Activated naive CD4-positive, alpha-beta T cell (primary cell): ENCODE data around the gene YWHAB.
"Not testable (repeated sequence)": the region's sequence is repeated elsewhere in the genome, so short reads cannot be mapped to it uniquely, and the experiment has no call there.

Experiments
- DNase-seq, 4 experiments: peaks; one replicate each; lab custom pipeline; 2025; lab: John Stamatoyannopoulos, UW

YWHAB gene

GRCh38 chr20:44885392-44886265, at the start of gene YWHAB:
Gene YWHAB, plus strand, starts transcription at chr20:44885705. Its CDS starts 15,829 bp downstream, at chr20:44901534.
- DNase-seq: peak; percentile 89 to 97 (median 94)

- no peak for DNase-seq
These were observed 48.8 kb upstream of the YWHAB start for GRCh38 chr20:44836601-44837120.

- no peak for DNase-seq
These were observed 47.6 kb upstream of the YWHAB start for GRCh38 chr20:44837946-44838345.

- no peak for DNase-seq
These were observed 47.0 kb upstream of the YWHAB start for GRCh38 chr20:44838521-44838920.

- DNase-seq: no peak
These were observed 46.0 kb upstream of the YWHAB start for GRCh38 chr20:44839481-44839880.

GRCh38 chr20:44840826-44841225, 44.7 kb upstream of the YWHAB start:
- no peak for DNase-seq

- DNase-seq: no peak
These were observed 43.5 kb upstream of the YWHAB start for GRCh38 chr20:44841955-44842354.

- no peak for DNase-seq
These were observed 41.6 kb upstream of the YWHAB start for GRCh38 chr20:44843876-44844275.

GRCh38 chr20:44848254-44849015, 37.1 kb upstream of the YWHAB start:
- DNase-seq: no peak

GRCh38 chr20:44849703-44850102, 35.8 kb upstream of the YWHAB start:
- no peak for DNase-seq

GRCh38 chr20:44850272-44850671, 35.2 kb upstream of the YWHAB start:
- DNase-seq: no peak

GRCh38 chr20:44850837-44851236, 34.7 kb upstream of the YWHAB start:
- DNase-seq: no peak

- DNase-seq: no peak
These were observed 34.0 kb upstream of the YWHAB start for GRCh38 chr20:44851545-44851944.

GRCh38 chr20:44856442-44856841, 29.1 kb upstream of the YWHAB start:
- no peak for DNase-seq

- no peak for DNase-seq
These were observed 28.6 kb upstream of the YWHAB start for GRCh38 chr20:44856856-44857448.

- no peak for DNase-seq
These were observed 26.7 kb upstream of the YWHAB start for GRCh38 chr20:44858606-44859360.

- no peak for DNase-seq
These were observed 23.9 kb upstream of the YWHAB start for GRCh38 chr20:44861531-44862006.

GRCh38 chr20:44862286-44862685, 23.2 kb upstream of the YWHAB start:
- DNase-seq: no peak

GRCh38 chr20:44863365-44864084, 22.0 kb upstream of the YWHAB start:
- not testable (repeated sequence) for DNase-seq

GRCh38 chr20:44864493-44864892, 21.0 kb upstream of the YWHAB start:
- not testable (repeated sequence) for DNase-seq
